ENCODE data around the gene CFAP44.

The CFAP44 gene

DNA sequence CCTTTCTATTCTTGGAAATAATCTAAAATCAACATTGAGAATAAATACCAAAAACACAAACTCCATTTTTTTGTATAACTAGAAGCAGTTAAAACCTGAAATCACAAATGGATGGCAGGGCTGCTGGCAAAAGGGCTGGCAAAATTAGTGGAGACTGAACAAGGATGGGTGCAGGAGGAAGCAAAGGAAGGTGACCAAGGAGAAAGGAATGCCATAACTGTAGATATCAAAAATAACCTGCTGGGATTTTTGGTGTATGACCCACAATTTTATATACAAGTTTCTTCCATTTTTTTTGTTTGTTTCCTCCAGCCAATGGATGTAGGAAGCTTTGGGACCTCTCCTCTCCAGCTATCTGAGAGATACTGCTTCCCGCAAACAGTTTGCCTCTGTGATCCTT, 12.7 kb downstream of the CFAP44 start:
- TF ChIP-seq EZH2 (optimal IDR thresholded peaks at IDR 0.05; ENCODE audit: low read depth, low read length) (no peak), EZH2phosphoT487 (IDR thresholded peaks at IDR 0.05; ENCODE audit: low read length) (no peak)
- TF ChIP-seq, protein P1, sequence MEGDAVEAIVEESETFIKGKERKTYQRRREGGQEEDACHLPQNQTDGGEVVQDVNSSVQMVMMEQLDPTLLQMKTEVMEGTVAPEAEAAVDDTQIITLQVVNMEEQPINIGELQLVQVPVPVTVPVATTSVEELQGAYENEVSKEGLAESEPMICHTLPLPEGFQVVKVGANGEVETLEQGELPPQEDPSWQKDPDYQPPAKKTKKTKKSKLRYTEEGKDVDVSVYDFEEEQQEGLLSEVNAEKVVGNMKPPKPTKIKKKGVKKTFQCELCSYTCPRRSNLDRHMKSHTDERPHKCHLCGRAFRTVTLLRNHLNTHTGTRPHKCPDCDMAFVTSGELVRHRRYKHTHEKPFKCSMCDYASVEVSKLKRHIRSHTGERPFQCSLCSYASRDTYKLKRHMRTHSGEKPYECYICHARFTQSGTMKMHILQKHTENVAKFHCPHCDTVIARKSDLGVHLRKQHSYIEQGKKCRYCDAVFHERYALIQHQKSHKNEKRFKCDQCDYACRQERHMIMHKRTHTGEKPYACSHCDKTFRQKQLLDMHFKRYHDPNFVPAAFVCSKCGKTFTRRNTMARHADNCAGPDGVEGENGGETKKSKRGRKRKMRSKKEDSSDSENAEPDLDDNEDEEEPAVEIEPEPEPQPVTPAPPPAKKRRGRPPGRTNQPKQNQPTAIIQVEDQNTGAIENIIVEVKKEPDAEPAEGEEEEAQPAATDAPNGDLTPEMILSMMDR (IDR thresholded peaks at IDR 0.05; ENCODE audit: low read length): no peak
- H3K9ac ChIP-seq (ENCODE audit: low read length): no peak overlapping the region
- no peak overlapping the region for H3K4me3 ChIP-seq (ENCODE audit: low read length)
- H4K20me1 ChIP-seq (ENCODE audit: insufficient read depth, low read length): no peaks in the 10 kb centered on the region
- H3K9me3 ChIP-seq (replicated peaks; ENCODE audit: insufficient read depth, low read length): no peaks in the 10 kb centered on the region
- peaks cover 8% of the 10 kb centered on the region for H3K4me1 ChIP-seq (ENCODE audit: low read length)
- H3K36me3 ChIP-seq (replicated peaks; ENCODE audit: insufficient read depth, low read length): peaks cover 8% of the 10 kb centered on the region; the same call in 1 of the 2 replicates
- 0 out of 2 replicates have a peak, but pooled peaks cover 3% of the 10 kb centered on the region for H3F3A ChIP-seq (ENCODE audit: insufficient read depth, low read length)
- H3K27me3 ChIP-seq (replicated peaks; ENCODE audit: insufficient read depth, low read length): no peaks in the 10 kb centered on the region
- H3K79me2 ChIP-seq (ENCODE audit: low read length): no peaks in the 10 kb centered on the region
- H3K9me2 ChIP-seq (replicated peaks; ENCODE audit: insufficient read depth, low read length): no peaks in the 10 kb centered on the region
- H3K27ac ChIP-seq (ENCODE audit: low read length): no peak overlapping the region
- H2AFZ ChIP-seq (ENCODE audit: low read length): no peak overlapping the region
- DNase-seq: no peak
- no peak overlapping the region for H3K4me2 ChIP-seq (ENCODE audit: low read depth, low read length)

DNA sequence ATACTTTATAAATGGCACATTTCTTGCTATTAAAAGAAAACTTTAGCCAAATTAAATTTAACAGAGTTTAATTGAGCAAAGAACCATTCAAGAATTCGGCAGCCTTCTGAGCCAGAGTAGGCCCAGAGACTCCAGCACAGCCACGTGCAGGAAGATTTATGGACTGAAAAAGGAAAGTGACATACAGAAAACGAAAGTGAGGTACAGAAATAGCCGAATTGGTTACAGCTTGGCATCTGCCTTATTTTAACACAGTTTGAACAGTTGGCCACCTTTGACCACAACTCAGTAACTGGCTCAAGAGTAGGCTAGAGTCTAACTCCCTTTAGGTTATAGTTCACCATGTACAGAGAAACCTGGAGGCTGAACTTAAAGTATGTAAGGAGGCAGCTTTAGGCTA, 17.6 kb downstream of the CFAP44 start:
- H3K4me2 ChIP-seq (ENCODE audit: low read depth, low read length): no peak overlapping the region
- peaks cover 8% of the 10 kb centered on the region; the same call in 1 of the 2 replicates for H3K36me3 ChIP-seq (replicated peaks; ENCODE audit: insufficient read depth, low read length)
- no peak overlapping the region for H3K4me3 ChIP-seq (ENCODE audit: low read length)
- no peaks in the 10 kb centered on the region for H3K79me2 ChIP-seq (ENCODE audit: low read length)
- peak; percentile 69 for DNase-seq
- H3K4me1 ChIP-seq (ENCODE audit: low read length): peaks cover 10% of the 10 kb centered on the region
- no peaks in the 10 kb centered on the region for H3K9me2 ChIP-seq (replicated peaks; ENCODE audit: insufficient read depth, low read length)
- H3K9ac ChIP-seq (ENCODE audit: low read length): no peak overlapping the region
- H4K20me1 ChIP-seq (ENCODE audit: insufficient read depth, low read length): no peaks in the 10 kb centered on the region
- no peak overlapping the region for H2AFZ ChIP-seq (ENCODE audit: low read length)
- no peaks in the 10 kb centered on the region for H3K27me3 ChIP-seq (replicated peaks; ENCODE audit: insufficient read depth, low read length)
- TF ChIP-seq, protein P1 (IDR thresholded peaks at IDR 0.05; ENCODE audit: low read length): no peak
- no peak for TF ChIP-seq EZH2 (optimal IDR thresholded peaks at IDR 0.05; ENCODE audit: low read depth, low read length)
- no peak for TF ChIP-seq EZH2phosphoT487 (IDR thresholded peaks at IDR 0.05; ENCODE audit: low read length)
- H3K27ac ChIP-seq (ENCODE audit: low read length): no peak overlapping the region
- 0 out of 2 replicates have a peak, but pooled peaks cover 3% of the 10 kb centered on the region for H3F3A ChIP-seq (ENCODE audit: insufficient read depth, low read length)
- H3K9me3 ChIP-seq (replicated peaks; ENCODE audit: insufficient read depth, low read length): no peaks in the 10 kb centered on the region

DNA sequence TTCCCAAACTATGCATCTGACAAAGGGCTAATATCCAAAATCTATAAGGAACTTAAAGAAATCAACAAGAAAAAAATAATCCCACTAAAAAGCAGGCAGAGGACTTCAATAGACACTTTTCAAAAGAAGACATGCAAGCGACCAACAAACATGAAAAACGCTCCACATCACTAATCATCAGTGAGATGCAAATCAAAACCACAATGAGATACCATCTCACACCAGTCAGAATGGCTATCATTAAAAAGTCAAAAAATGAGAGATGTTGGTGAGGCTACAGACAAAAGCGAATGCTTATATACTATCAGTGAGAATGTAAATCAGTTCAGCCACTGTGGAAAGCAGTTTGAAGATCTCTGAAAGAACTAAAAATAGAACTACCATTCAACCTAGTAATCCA, 20.2 kb downstream of the CFAP44 start:
- no peaks in the 10 kb centered on the region for H3K27me3 ChIP-seq (replicated peaks; ENCODE audit: insufficient read depth, low read length)
- H3F3A ChIP-seq (ENCODE audit: insufficient read depth, low read length): 0 out of 2 replicates have a peak, but pooled peaks cover 3% of the 10 kb centered on the region
- no peak overlapping the region for H2AFZ ChIP-seq (ENCODE audit: low read length)
- DNase-seq: no peak
- no peaks in the 10 kb centered on the region for H3K9me2 ChIP-seq (replicated peaks; ENCODE audit: insufficient read depth, low read length)
- no peak overlapping the region for H3K27ac ChIP-seq (ENCODE audit: low read length)
- H3K79me2 ChIP-seq (ENCODE audit: low read length): no peaks in the 10 kb centered on the region
- no peak overlapping the region for H3K4me2 ChIP-seq (ENCODE audit: low read depth, low read length)
- H3K4me1 ChIP-seq (ENCODE audit: low read length): peaks cover 10% of the 10 kb centered on the region
- TF ChIP-seq EZH2 (optimal IDR thresholded peaks at IDR 0.05; ENCODE audit: low read depth, low read length) (no peak), EZH2phosphoT487 (IDR thresholded peaks at IDR 0.05; ENCODE audit: low read length) (no peak)
- TF ChIP-seq, protein P1 (IDR thresholded peaks at IDR 0.05; ENCODE audit: low read length): no peak
- no peaks in the 10 kb centered on the region for H3K9me3 ChIP-seq (replicated peaks; ENCODE audit: insufficient read depth, low read length)
- H4K20me1 ChIP-seq (ENCODE audit: insufficient read depth, low read length): no peaks in the 10 kb centered on the region
- H3K9ac ChIP-seq (ENCODE audit: low read length): no peak overlapping the region
- H3K36me3 ChIP-seq (replicated peaks; ENCODE audit: insufficient read depth, low read length): peaks cover 5% of the 10 kb centered on the region; the same call in 1 of the 2 replicates
- no peak overlapping the region for H3K4me3 ChIP-seq (ENCODE audit: low read length)
